ENCODE data around the gene LBH. TPM values are rescaled to one million over a fixed set of nuclear protein-coding genes. Genes with fewer than 3 reads are reported as not detected.

LBH gene
- total and polyA plus RNA-seq, 4 donors = 22.9 to 133 (median 81.3) TPM

GRCh38 chr2:30243231-30243630 is 11.9 kb downstream of the LBH start:
- Histone ChIP-seq H3K9me3 (ENCODE audit: control insufficient read depth in 4 of 4, insufficient read depth in 3 of 4, low read length in 3 of 4) (no peaks in the 10 kb centered on the region), H3K4me1 (ENCODE audit: control insufficient read depth in 5 of 5, insufficient read depth in 5 of 5, low read length in 5 of 5) (peaks cover 5 to 25% (median 15%) of the 10 kb centered on the region in 5 donors), H3K4me3 (no peak overlapping the region), H3K27me3 (ENCODE audit: control insufficient read depth in 3 of 3, insufficient read depth in 3 of 3, low read length in 2 of 3) (no peaks in the 10 kb centered on the region), H3K9ac (ENCODE audit: insufficient read depth in 1 of 2, low read length in 2 of 2) (no peak overlapping the region), H3K27ac (ENCODE audit: low read depth in 1 of 2, low read length in 1 of 2) (peak overlapping the region; percentile 37 to 74), H3K36me3 (ENCODE audit: control insufficient read depth in 4 of 4, insufficient read depth in 4 of 4, low read length in 4 of 4) (peaks cover 0 to 32% (median 16%) of the 10 kb centered on the region in 4 donors)
- WGBS, 2 donors = 86 to 89% methylated on average over 3 of the region's 3 CpGs
- no peak for ATAC-seq (ENCODE audit: insufficient read depth, low FRiP score)
- no peak for TF ChIP-seq CTCF (IDR thresholded peaks at IDR 0.05; ENCODE audit: control extremely low read depth, extremely low read depth)
- DNase-seq = no peak

- no peak for ATAC-seq (ENCODE audit: insufficient read depth, low FRiP score)
- WGBS, 2 donors = 86 to 90% methylated on average over 5 of the region's 5 CpGs
- no peak for TF ChIP-seq CTCF (IDR thresholded peaks at IDR 0.05; ENCODE audit: control extremely low read depth, extremely low read depth)
- no peak for DNase-seq
- peaks cover 0 to 23% (median 11%) of the 10 kb centered on the region in 4 donors for H3K36me3 ChIP-seq (ENCODE audit: control insufficient read depth in 4 of 4, insufficient read depth in 4 of 4, low read length in 4 of 4)
- peaks cover 0 to 39% (median 4%) of the 10 kb centered on the region in 5 donors for H3K4me1 ChIP-seq (ENCODE audit: control insufficient read depth in 5 of 5, insufficient read depth in 5 of 5, low read length in 5 of 5)
- H3K9ac ChIP-seq (ENCODE audit: insufficient read depth in 1 of 2, low read length in 2 of 2) = no peak overlapping the region
- H3K4me3 ChIP-seq = no peak overlapping the region
- no peaks in the 10 kb centered on the region for H3K9me3 ChIP-seq (ENCODE audit: control insufficient read depth in 4 of 4, insufficient read depth in 3 of 4, low read length in 3 of 4)
- no peaks in the 10 kb centered on the region for H3K27me3 ChIP-seq (ENCODE audit: control insufficient read depth in 3 of 3, insufficient read depth in 3 of 3, low read length in 2 of 3)
- H3K27ac ChIP-seq (ENCODE audit: low read depth in 1 of 2, low read length in 1 of 2) = peak overlapping the region; percentile 5 to 82
Measured at GRCh38 chr2:30245364-30245763, 14.0 kb downstream of the LBH start.

- H3K4me1 ChIP-seq (ENCODE audit: control insufficient read depth in 5 of 5, insufficient read depth in 5 of 5, low read length in 5 of 5) = peaks cover 17 to 47% (median 22%) of the 10 kb centered on the region in 5 donors
Measured at GRCh38 chr2:30248791-30249190, 17.5 kb downstream of the LBH start.

More at GRCh38 chr2:30248791-30249190, 17.5 kb downstream of the LBH start:
- Histone ChIP-seq H3K9ac (ENCODE audit: insufficient read depth in 1 of 2, low read length in 2 of 2) (no peak overlapping the region), H3K9me3 (ENCODE audit: control insufficient read depth in 4 of 4, insufficient read depth in 3 of 4, low read length in 3 of 4) (no peaks in the 10 kb centered on the region), H3K4me3 (no peak overlapping the region), H3K27me3 (ENCODE audit: control insufficient read depth in 3 of 3, insufficient read depth in 3 of 3, low read length in 2 of 3) (no peaks in the 10 kb centered on the region), H3K27ac (ENCODE audit: low read depth in 1 of 2, low read length in 1 of 2) (peak overlapping the region in 1 of 2 donors; percentile 74), H3K36me3 (ENCODE audit: control insufficient read depth in 4 of 4, insufficient read depth in 4 of 4, low read length in 4 of 4) (peaks cover 0 to 20% (median 10%) of the 10 kb centered on the region in 4 donors)
- no peak for ATAC-seq (ENCODE audit: insufficient read depth, low FRiP score)
- TF ChIP-seq CTCF (IDR thresholded peaks at IDR 0.05; ENCODE audit: control extremely low read depth, extremely low read depth) = no peak
- no peak for DNase-seq
- 61 to 74% methylated on average over 2 of the region's 2 CpGs for WGBS, 2 donors
